ENCODE measurements around the gene MREG.
"Not testable (repeated sequence)": the region's sequence is repeated elsewhere in the genome, so short reads cannot be mapped to it uniquely, and the experiment has no call there.

MREG gene

GRCh38 chr2:215958257-215958656 is 55.1 kb downstream of the MREG start:
- DNase-seq (ENCODE audit: low read depth, low spot score), result no peak

GRCh38 chr2:215957354-215958122 is 55.8 kb downstream of the MREG start:
- not testable (repeated sequence) for DNase-seq (ENCODE audit: low read depth, low spot score)

- DNase-seq (ENCODE audit: low read depth, low spot score), result no peak
Observed at GRCh38 chr2:215952860-215953637, 60.3 kb downstream of the MREG start.

GRCh38 chr2:215951558-215951957 is 61.8 kb downstream of the MREG start:
- no peak for DNase-seq (ENCODE audit: low read depth, low spot score)

GRCh38 chr2:215949991-215950404 is 63.4 kb downstream of the MREG start:
- no peak for DNase-seq (ENCODE audit: low read depth, low spot score)

GRCh38 chr2:215948051-215948450 is 65.3 kb downstream of the MREG start:
- DNase-seq (ENCODE audit: low read depth, low spot score), result no peak

GRCh38 chr2:215946586-215946985 is 66.8 kb downstream of the MREG start:
- DNase-seq (ENCODE audit: low read depth, low spot score), result no peak

- DNase-seq (ENCODE audit: low read depth, low spot score), result no peak
Observed at GRCh38 chr2:215942194-215942593, 71.2 kb downstream of the MREG start.

- no peak for DNase-seq (ENCODE audit: low read depth, low spot score)
Observed at GRCh38 chr2:215941726-215942125, 71.6 kb downstream of the MREG start.

GRCh38 chr2:215940645-215941184 is 72.6 kb downstream of the MREG start:
- no peak for DNase-seq (ENCODE audit: low read depth, low spot score)

GRCh38 chr2:215937190-215937589 is 76.2 kb downstream of the MREG start:
- DNase-seq (ENCODE audit: low read depth, low spot score), result no peak

- DNase-seq (ENCODE audit: low read depth, low spot score), result no peak
Observed at GRCh38 chr2:215933151-215933550, 80.2 kb downstream of the MREG start.

- DNase-seq (ENCODE audit: low read depth, low spot score), result peak; percentile 11
Observed at GRCh38 chr2:215931256-215931903, 82.0 kb downstream of the MREG start.

- no peak for DNase-seq (ENCODE audit: low read depth, low spot score)
Observed at GRCh38 chr2:215930505-215931253, 82.7 kb downstream of the MREG start.

- DNase-seq (ENCODE audit: low read depth, low spot score), result no peak
Observed at GRCh38 chr2:215929602-215930335, 83.6 kb downstream of the MREG start.

GRCh38 chr2:215928086-215928485 is 85.3 kb downstream of the MREG start:
- no peak for DNase-seq (ENCODE audit: low read depth, low spot score)

GRCh38 chr2:215926992-215927391 is 86.4 kb downstream of the MREG start:
- not testable (repeated sequence) for DNase-seq (ENCODE audit: low read depth, low spot score)

- DNase-seq (ENCODE audit: low read depth, low spot score), result no peak
Observed at GRCh38 chr2:215921895-215922294, 91.5 kb downstream of the MREG start.

- DNase-seq (ENCODE audit: low read depth, low spot score), result no peak
Observed at GRCh38 chr2:215920244-215921100, 92.9 kb downstream of the MREG start.

Measured in activated naive CD8-positive, alpha-beta T cell treated with anti-CD3 and anti-CD28 coated beads, Interleukin-2, amount 50 U/mL, for 16 hours (primary cell).